Liver (tissue), 9 donors: ENCODE data around the gene INTS3. TPM values are rescaled to one million over a fixed set of nuclear protein-coding genes. Genes with fewer than 3 reads are reported as not detected.

Experiments
- DNase-seq: peaks from one replicate; pipeline ENCODE4 v3.0.0-alpha.2; 2017; ENCODE audit warnings: low spot score
- H3K27ac ChIP-seq, 2 donors: one replicate each; pipeline ENCODE4 v1.7.0; 2013; ENCODE audit warnings: inconsistent platforms in 2 of 2, low read length in 2 of 2, control low read depth in 1 of 2, low read depth in 1 of 2, mild to moderate bottlenecking in 1 of 2
- H3K27me3 ChIP-seq, 4 donors: one replicate each; pipeline versions ENCODE4 v1.6.1 to v1.7.0; 2013; ENCODE audit warnings: low read length in 3 of 4, inconsistent platforms in 1 of 4, mild to moderate bottlenecking in 1 of 4, moderate library complexity in 1 of 4; ENCODE audit not compliant: control insufficient read depth in 4 of 4, insufficient read depth in 4 of 4
- H3K36me3 ChIP-seq, 4 donors: one replicate each; pipeline versions ENCODE4 v1.6.1 to v1.7.0; 2013; ENCODE audit warnings: low read length in 3 of 4, mild to moderate bottlenecking in 3 of 4, low read depth in 1 of 4, moderate library complexity in 1 of 4; ENCODE audit not compliant: control insufficient read depth in 4 of 4, insufficient read depth in 3 of 4
- H3K4me1 ChIP-seq, 4 donors: one replicate each; pipeline versions ENCODE4 v1.6.1 to v1.7.0; 2013; ENCODE audit warnings: low read length in 3 of 4, mild to moderate bottlenecking in 3 of 4, moderate library complexity in 1 of 4; ENCODE audit not compliant: control insufficient read depth in 4 of 4, insufficient read depth in 4 of 4
- H3K4me3 ChIP-seq, 3 donors: one replicate each; pipeline versions ENCODE4 v1.6.1 to v1.7.0; 2013; ENCODE audit warnings: low read length in 3 of 3, control low read depth in 1 of 3, low read depth in 1 of 3, mild to moderate bottlenecking in 1 of 3
- H3K9ac ChIP-seq, 2 donors: one replicate each; pipeline ENCODE4 v1.7.0; 2013; ENCODE audit warnings: low read length in 2 of 2, mild to moderate bottlenecking in 2 of 2, moderate library complexity in 2 of 2, control low read depth in 1 of 2, low read depth in 1 of 2
- H3K9me3 ChIP-seq, 4 donors: one replicate each; pipeline versions ENCODE4 v1.6.1 to v1.7.0; 2013; ENCODE audit warnings: low read length in 3 of 4; ENCODE audit not compliant: control insufficient read depth in 4 of 4
- EGR1 ChIP-seq, 2 donors: IDR thresholded peaks; 2 replicates each; pipeline ENCODE4 v1.6.1; 2016 to 2018; ENCODE audit warnings: antibody characterized with exemption in 2 of 2, low read depth in 2 of 2
- FOXA2 ChIP-seq: IDR thresholded peaks from 2 replicates; pipeline ENCODE4 v1.6.1; 2016; ENCODE audit warnings: antibody characterized with exemption
- GABPA ChIP-seq, 2 donors: IDR thresholded peaks in 1 of 2; conservative IDR thresholded peaks in 1 of 2; 2 replicates each; pipeline ENCODE4 v1.6.1; 2016; ENCODE audit warnings: antibody characterized with exemption in 2 of 2, mild to moderate bottlenecking in 1 of 2, moderate library complexity in 1 of 2
- HNF4A ChIP-seq, 2 donors: conservative IDR thresholded peaks; 2 replicates each; pipeline ENCODE4 v1.6.1; 2016; ENCODE audit warnings: antibody characterized with exemption in 2 of 2, mild to moderate bottlenecking in 2 of 2
- HNF4G ChIP-seq: IDR thresholded peaks from 2 replicates; pipeline ENCODE4 v1.6.1; 2016; ENCODE audit warnings: antibody characterized with exemption
- JUND ChIP-seq, 2 donors: IDR thresholded peaks; 2 replicates each; pipeline ENCODE4 v1.6.1; 2016; ENCODE audit warnings: antibody characterized with exemption in 2 of 2
- MAX ChIP-seq: IDR thresholded peaks from 2 replicates; pipeline ENCODE4 v1.6.1; 2016; ENCODE audit warnings: antibody characterized with exemption
- NR2F2 ChIP-seq: IDR thresholded peaks from 2 replicates; pipeline ENCODE4 v1.6.1; 2016; ENCODE audit warnings: antibody characterized with exemption
- RAD21 ChIP-seq, 2 donors: IDR thresholded peaks; 2 replicates each; pipeline ENCODE4 v1.6.1; 2016; ENCODE audit warnings: antibody characterized with exemption in 2 of 2, mild to moderate bottlenecking in 2 of 2
- RXRA ChIP-seq, 2 donors: IDR thresholded peaks; 2 replicates each; pipeline ENCODE4 v1.6.1; 2017 to 2018; ENCODE audit warnings: antibody characterized with exemption in 2 of 2, mild to moderate bottlenecking in 1 of 2
- SP1 ChIP-seq: IDR thresholded peaks from 2 replicates; pipeline ENCODE4 v1.6.1; 2018; ENCODE audit warnings: antibody characterized with exemption, mild to moderate bottlenecking
- TAF1 ChIP-seq: conservative IDR thresholded peaks from 2 replicates; pipeline ENCODE4 v1.6.1; 2016; ENCODE audit warnings: antibody characterized with exemption, mild to moderate bottlenecking
- YY1 ChIP-seq: IDR thresholded peaks from 2 replicates; pipeline ENCODE4 v1.6.1; 2016; ENCODE audit warnings: antibody characterized with exemption, mild to moderate bottlenecking
- ZBTB33 ChIP-seq: IDR thresholded peaks from 2 replicates; pipeline ENCODE4 v1.6.1; 2016; ENCODE audit warnings: antibody characterized with exemption
- WGBS: extraction: QIAGEN DNeasy Blood & Tissue Kit; methylation state at CpG from one replicate; pipeline ENCODE4 v1.1.7; 2013; 5-methylcytosine and 5-hydroxymethylcytosine counted together
- polyA plus RNA-seq, 2 donors: library from polyadenylated mRNA; stranded (reverse) in 1 of 2; unstranded in 1 of 2; fragments of 200-250 nt in 1 of 2; fragments of >200 nt in 1 of 2; fragmentation: Nextera tagmentation in 1 of 2; extraction: Ambion mirVana in 1 of 2; gene quantifications; one replicate each; pipeline versions ENCODE4 v1.2.1 to v1.2.3, GENCODE V29; 2013 to 2015
- total RNA-seq, 2 donors: library from RNA; depleted of rRNA; stranded (reverse); fragments of >200 nt; gene quantifications; one replicate each; pipeline ENCODE4 v1.2.3, GENCODE V29; 2014
- TF ChIP-seq, protein P1 (sequence below): fragments of 150-350 bp; IDR thresholded peaks from 2 replicates; pipeline ENCODE4 v1.5.1; 2017; ENCODE audit warnings: improper control_type of control experiment, low read depth, low read length; ENCODE audit not compliant: missing input control
- TF ChIP-seq, protein P2 (sequence below): IDR thresholded peaks from 2 replicates; pipeline ENCODE4 v1.6.1; 2016; ENCODE audit warnings: antibody characterized with exemption
- donor health status: healthy.
- donor health status: healthy.
- donor health status: healthy.
- donor health status: healthy.
- donor health status: healthy.

Gene INTS3
- total and polyA plus RNA-seq, 4 donors, result 9.0 to 26.0 (median 15.2) TPM

GRCh38 chr1:153693466-153693865 lies 34.4 kb upstream of the INTS3 start:
- Histone ChIP-seq H3K27ac (no peak overlapping the region), H3K36me3 (no peaks in the 10 kb centered on the region), H3K27me3 (no peaks in the 10 kb centered on the region), H3K9me3 (no peaks in the 10 kb centered on the region), H3K4me3 (no peak overlapping the region), H3K9ac (no peak overlapping the region), H3K4me1 (no peaks in the 10 kb centered on the region)
- no peak for DNase-seq
- TF ChIP-seq NR2F2 (no peak), RXRA (IDR thresholded peaks at IDR 0.05) (no peak), FOXA2 (no peak), HNF4A (conservative IDR thresholded peaks at IDR 0.05) (no peak), RAD21 (IDR thresholded peaks at IDR 0.05) (no peak), SP1 (no peak), GABPA (IDR thresholded peaks at IDR 0.05 in 1 of 2, conservative IDR thresholded peaks at IDR 0.05 in 1 of 2) (no peak), MAX (no peak), TAF1 (no peak), ZBTB33 (no peak), YY1 (no peak), HNF4G (no peak), JUND (IDR thresholded peaks at IDR 0.05) (no peak)
- TF ChIP-seq, protein P1, sequence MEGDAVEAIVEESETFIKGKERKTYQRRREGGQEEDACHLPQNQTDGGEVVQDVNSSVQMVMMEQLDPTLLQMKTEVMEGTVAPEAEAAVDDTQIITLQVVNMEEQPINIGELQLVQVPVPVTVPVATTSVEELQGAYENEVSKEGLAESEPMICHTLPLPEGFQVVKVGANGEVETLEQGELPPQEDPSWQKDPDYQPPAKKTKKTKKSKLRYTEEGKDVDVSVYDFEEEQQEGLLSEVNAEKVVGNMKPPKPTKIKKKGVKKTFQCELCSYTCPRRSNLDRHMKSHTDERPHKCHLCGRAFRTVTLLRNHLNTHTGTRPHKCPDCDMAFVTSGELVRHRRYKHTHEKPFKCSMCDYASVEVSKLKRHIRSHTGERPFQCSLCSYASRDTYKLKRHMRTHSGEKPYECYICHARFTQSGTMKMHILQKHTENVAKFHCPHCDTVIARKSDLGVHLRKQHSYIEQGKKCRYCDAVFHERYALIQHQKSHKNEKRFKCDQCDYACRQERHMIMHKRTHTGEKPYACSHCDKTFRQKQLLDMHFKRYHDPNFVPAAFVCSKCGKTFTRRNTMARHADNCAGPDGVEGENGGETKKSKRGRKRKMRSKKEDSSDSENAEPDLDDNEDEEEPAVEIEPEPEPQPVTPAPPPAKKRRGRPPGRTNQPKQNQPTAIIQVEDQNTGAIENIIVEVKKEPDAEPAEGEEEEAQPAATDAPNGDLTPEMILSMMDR, result no peak
- TF ChIP-seq, protein P2, sequence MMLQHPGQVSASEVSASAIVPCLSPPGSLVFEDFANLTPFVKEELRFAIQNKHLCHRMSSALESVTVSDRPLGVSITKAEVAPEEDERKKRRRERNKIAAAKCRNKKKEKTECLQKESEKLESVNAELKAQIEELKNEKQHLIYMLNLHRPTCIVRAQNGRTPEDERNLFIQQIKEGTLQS, result no peak
- 83% methylated on average over 4 of the region's 4 CpGs for WGBS

GRCh38 chr1:153696741-153697140 lies 31.1 kb upstream of the INTS3 start:
- WGBS, result 92% methylated on average over 8 of the region's 8 CpGs
- H3K27ac ChIP-seq, result no peak overlapping the region
- H3K4me3 ChIP-seq, result no peak overlapping the region
- no peaks in the 10 kb centered on the region for H3K27me3 ChIP-seq
- H3K4me1 ChIP-seq, result no peaks in the 10 kb centered on the region
- no peaks in the 10 kb centered on the region for H3K36me3 ChIP-seq
- no peak for DNase-seq
- TF ChIP-seq MAX, result no peak
- no peak for TF ChIP-seq EGR1 (IDR thresholded peaks at IDR 0.05; ENCODE audit: low read depth in 2 of 2)
- no peak for TF ChIP-seq SP1
- TF ChIP-seq, protein P1, result no peak
- no peak for TF ChIP-seq RXRA (IDR thresholded peaks at IDR 0.05)
- TF ChIP-seq ZBTB33, result no peak
- no peak for TF ChIP-seq GABPA (IDR thresholded peaks at IDR 0.05 in 1 of 2, conservative IDR thresholded peaks at IDR 0.05 in 1 of 2)
- no peak for TF ChIP-seq HNF4A (conservative IDR thresholded peaks at IDR 0.05)
- H3K9me3 ChIP-seq, result no peaks in the 10 kb centered on the region
- no peak overlapping the region for H3K9ac ChIP-seq
